Measurements from ENCODE around the gene XRCC6. TPM values are rescaled to one million over a fixed set of nuclear protein-coding genes. Genes with fewer than 3 reads are reported as not detected.
A peak's percentile ranks its signal among the peaks of the same experiment; 100 is the strongest.
"Not testable (repeated sequence)": the region's sequence is repeated elsewhere in the genome, so short reads cannot be mapped to it uniquely, and the experiment has no call there.

Gene XRCC6
- total RNA-seq, 1 experiment from 2014 or later = 694 TPM

DNA sequence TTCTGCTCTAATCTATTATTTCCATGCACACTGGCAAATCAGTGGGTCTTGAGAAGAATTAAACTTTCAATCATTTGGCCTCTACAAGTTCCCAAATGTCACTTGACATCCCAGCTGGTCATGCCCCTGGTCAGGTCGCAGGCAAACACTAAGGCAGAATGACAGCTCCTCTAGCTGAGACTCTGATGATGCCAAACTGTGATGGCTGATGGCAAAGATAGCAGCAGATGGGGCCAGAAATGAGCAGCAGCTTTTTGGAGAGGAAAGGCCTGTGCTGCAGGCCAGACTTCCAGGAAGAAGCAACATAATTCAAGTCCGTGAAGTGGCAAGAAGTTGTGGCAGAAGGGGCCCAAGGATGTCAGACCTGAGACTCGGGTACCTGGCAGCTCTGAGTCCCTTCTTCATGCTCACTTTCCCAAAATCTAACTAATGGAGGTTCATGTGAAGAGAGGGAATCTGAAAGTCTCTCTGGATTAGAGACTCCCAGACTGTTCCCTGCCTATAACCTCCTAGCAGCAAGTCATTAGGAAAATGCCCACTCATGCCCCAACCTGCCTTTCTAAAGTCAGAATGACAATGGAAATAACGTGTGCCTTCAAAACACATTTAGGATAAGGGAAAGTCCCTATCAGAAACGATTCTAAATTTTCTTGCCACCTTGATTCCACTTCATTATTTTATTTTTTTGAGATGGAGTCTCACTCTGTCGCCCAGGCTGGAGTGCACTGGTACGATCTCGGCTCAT is 22.0 kb upstream of the XRCC6 start:
- DNase-seq (ENCODE audit: low spot score) = no peak

DNA sequence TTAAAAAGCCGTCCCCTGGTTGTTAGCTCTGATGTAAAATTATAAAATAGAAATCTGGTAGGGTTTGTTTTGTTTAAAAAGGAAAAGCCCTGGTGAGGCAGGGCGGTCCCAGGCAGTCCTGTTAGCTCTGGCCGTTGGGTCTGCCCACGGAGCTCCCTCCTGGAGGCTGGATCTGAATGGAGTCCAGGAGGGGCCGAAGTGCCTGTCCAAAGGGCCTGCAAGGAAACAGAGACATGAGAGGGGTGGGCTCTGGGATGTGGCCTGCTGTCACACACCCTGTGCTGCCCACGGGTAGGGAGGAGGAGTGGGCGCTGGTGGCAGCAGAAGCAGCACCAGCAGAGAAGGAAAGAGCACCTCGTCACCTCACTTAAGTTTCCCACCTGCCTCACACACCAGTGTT is 20.1 kb upstream of the XRCC6 start:
- DNase-seq (ENCODE audit: low spot score) = no peak

DNA sequence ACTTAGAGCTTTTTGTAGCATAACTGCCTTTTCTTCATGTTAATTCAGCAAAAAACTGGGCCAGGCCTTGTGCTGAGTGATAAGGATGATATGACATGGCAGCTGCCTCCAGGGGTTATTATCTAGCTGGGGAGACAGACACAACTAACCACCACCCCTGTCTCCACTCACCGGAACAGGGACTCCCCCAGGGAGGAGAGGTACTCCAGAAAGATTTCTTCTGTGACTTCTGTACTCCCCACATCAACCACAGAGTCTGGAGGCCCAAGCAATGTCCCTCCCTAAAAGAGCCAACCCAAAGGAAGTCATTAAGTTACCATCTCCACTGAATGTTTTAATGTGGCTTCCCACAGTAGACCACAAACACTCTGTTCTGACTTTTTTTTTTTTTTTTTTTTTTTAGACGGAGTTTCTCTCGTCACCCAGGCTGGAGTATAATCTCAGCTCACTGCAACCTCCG is 17.2 kb upstream of the XRCC6 start:
- peak; percentile 39 for DNase-seq (ENCODE audit: low spot score)

DNA sequence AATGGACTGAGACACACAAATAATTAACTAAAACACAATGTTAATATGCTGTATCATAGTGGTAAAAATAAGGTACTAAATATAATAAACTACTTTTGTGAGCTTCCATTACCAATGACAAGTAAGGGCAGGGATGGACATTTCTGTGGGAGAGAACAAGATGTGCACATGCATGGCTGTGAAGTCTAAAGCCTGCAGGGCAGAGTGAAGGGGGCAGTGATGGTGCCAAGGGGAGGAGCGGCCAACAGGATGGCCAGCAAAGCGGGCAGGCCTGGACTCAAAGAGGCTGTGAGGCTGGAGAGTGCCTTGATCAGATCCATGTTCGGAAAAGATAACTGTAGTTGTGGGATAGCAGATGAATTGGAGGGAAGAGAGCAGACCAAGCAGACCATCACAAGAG is 12.7 kb upstream of the XRCC6 start:
- DNase-seq (ENCODE audit: low spot score) = no peak

DNA sequence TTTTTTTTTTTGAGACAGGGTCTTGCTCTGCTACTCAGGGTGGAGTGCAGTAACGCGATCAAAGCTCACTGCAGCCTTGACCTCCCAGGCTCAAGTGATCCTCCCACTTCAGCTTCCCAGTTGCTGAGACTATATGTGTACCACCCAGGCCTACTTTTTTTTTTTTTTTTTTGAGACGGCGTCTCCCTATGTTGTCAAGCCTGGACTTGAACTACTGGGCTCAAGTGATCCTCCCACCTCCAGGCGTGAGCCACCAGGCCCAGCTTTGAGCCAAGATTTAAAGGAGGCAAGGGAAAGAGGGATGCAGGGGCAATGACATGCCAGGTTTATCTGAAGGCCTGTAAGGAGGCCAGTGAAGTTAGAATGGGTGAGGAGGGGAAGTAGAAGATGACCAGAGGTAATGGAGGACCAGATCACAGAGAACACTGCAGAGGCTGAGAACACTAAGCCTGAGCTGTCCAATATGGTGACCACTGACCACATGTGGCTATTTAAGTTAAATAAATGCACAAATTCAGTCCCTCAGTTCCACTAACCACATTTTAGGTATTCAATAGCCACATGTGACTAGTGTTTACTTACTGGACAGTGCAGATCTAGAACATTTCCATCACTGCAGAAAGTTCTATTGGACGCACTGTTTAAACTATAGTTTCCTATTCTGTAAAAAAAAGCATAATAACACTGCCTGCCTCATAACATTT is 8.3 kb upstream of the XRCC6 start:
- DNase-seq (ENCODE audit: low spot score) = no peak

DNA sequence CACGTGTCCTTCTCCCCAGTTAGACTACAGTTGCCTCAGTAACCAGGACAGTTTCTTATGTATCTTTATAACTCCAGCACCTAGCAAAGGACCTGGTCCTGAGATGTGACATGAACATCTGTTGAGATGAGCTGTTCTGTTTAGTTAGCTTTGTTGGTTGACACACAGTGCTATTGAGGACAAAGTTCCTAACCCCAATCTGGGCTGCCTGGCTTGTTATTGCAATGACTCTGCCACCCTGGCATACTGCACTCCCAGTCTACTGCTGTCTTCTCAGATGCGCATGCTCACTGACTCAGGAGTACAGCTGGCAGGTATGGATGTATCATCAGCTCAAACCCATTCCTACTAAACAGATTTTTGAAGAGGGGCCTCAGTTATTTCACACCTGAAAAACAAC is 7.6 kb upstream of the XRCC6 start:
- DNase-seq (ENCODE audit: low spot score) = no peak

DNA sequence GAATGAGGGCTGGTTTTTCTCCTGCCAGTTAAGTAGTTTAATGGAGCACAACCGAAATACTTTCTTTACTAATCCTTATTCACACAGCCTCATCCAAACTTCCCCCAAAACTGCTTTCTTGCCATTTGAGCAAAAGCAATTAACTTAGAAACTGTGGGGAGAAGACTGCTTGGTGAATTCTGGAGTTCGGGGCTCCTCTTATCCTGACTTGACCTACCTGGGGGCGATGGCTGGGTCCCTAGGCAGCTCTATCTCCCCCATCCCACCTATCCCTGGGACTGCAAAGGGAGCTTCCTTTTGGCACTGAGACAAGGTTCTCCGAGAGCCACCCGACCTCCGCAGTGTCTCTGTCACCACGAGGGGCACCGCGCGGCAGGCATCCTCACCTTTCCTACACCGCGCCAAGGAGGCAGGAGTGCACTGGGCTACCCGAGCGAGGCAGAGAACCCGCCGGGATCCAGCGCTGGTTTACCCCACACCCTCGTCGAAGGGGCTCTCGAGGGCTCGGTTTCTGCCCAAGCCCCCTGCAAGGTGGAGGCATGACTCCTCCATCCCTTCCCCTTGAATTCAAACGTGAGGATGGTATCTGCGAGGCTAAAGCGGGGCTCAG is 1.0 kb upstream of the XRCC6 start:
- no peak for DNase-seq (ENCODE audit: low spot score)

DNA sequence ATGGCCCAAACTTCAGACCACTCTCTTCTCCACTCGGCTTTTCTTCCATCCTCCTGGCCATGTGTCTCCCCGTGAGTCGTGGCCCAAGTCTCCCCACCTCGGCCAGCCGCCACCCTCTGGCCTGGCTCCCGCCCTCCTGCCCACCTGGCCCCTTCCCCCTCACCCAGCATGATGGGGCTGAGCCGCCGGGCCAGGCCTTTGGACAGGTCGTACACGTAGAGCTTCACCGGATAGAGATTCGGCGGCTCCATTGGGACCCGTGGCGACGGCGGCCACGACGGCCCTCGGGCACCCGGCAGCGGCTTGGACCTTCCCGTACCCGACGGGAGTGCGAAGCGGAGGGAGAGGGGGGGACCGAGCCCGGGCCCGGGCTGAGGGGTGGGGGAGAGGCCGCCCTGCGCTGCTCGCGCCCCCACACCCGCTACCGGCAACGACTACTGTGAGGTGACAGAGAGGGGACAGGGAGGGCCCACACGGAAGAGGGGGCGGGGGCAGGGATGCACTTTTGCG is 451 bp upstream of the XRCC6 start, which contains the start of gene DESI1:
TSS of gene DESI1 (minus strand) at position 455 of the 510 bp plus-strand sequence. CDS start at position 251, 204 bp downstream.
- DNase-seq (ENCODE audit: low spot score) = no peak

DNA sequence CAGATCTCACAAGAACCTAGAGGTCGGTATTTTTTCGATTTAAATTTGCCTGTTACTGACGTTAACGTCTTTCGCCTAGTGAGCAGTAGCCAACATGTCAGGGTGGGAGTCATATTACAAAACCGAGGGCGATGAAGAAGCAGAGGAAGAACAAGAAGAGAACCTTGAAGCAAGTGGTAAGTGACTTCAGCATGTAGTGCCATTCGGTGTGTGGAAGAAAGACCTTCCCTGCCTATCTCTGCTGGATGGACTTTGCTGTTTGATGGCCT is 750 bp downstream of the XRCC6 start:
- no peak for DNase-seq (ENCODE audit: low spot score)

DNA sequence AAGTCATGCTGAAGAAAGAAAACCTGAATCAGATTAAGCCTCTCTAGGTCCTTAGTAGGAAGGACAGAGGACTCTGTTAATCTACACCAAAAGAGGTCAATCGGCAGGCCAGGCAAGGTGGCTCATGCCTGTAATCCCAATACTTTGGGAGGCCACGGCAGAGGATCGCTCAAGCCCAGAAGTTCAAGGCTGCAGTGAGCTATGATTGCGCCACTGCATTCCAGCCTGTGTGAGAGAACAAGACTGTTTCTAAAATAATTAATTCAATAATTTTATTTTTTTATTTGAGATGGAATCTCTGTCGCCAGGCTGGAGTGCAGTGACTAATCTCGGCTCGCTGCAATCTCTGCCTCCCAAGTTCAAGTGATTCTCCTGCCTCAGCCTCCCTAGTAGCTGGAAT is 4.5 kb downstream of the XRCC6 start:
- DNase-seq (ENCODE audit: low spot score) = no peak

DNA sequence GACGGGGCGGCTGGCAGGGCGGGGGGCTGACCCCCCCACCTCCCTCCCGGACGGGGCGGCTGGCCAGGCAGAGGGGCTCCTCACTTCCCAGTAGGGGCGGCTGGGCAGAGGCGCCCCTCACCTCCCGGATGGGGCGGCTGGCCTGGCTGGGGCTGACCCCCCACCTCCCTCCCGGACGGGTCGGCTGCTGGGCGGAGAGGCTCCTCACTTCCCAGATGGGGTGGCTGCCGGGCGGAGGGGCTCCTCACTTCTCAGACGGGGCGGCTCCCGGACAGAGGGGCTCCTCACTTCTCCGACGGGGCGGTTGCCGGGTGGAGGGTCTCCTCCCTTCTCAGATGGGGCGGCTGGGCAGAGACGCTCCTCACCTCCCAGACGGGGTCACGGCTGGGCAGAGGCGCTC is 10.0 kb downstream of the XRCC6 start:
- not testable (repeated sequence) for DNase-seq (ENCODE audit: low spot score)

DNA sequence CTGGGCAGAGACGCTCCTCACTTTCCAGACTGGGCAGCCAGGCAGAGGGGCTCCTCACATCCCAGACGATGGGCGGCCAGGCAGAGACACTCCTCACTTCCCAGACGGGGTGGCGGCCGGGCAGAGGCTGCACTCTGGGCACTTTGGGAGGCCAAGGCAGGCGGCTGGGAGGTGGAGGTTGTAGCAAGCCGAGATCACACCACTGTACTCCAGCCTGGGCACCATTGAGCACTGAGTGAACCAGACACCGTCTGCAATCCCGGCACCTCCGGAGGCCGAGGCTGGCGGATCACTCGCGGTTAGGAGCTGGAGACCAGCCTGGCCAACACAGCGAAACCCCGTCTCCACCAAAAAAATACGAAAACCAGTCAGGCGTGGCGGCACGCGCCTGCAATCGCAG is 10.5 kb downstream of the XRCC6 start:
- not testable (repeated sequence) for DNase-seq (ENCODE audit: low spot score)

DNA sequence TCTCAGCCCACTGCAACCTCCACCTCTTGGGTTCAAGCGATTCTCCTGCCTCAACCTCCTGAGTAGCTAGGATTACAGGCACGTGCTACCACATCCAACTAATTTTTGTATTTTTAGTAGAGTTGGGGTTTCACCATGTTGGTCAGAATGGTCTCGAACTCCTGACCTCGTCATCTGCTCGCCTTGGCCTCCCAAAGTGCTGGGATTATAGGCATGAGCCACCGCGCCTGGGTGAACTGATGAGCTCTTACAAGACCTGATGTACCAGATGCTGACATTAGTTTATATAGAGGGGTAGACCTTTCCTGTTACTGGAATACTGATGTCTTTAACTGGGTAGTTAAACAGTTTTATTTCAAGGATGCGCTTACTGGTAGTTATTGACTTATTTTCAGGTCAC is 13.5 kb downstream of the XRCC6 start:
- not testable (repeated sequence) for DNase-seq (ENCODE audit: low spot score)

DNA sequence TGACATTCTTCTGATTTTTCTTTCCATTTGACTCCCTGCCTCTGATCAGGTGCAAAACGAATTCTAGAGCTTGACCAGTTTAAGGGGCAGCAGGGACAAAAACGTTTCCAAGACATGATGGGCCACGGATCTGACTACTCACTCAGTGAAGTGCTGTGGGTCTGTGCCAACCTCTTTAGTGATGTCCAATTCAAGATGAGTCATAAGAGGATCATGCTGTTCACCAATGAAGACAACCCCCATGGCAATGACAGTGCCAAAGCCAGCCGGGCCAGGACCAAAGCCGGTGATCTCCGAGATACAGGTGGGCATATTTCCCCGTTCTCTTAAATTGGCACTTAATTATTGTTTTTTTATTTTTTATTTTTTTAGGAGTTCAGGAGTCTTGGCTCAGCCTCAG is 15.4 kb downstream of the XRCC6 start:
- no peak for DNase-seq (ENCODE audit: low spot score)

DNA sequence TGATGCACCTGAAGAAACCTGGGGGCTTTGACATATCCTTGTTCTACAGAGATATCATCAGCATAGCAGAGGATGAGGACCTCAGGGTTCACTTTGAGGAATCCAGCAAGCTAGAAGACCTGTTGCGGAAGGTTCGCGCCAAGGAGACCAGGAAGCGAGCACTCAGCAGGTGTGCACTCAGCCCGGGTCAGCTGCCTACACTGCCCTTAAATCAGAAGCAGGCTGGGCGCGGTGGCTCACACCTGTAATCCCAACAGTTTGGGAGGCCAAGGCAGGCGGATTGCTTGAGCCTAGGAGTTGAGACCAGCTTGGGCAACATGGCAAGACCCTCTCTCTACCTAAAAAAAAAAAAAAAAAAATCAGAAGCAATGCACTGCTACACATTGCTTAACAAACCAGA is 16.5 kb downstream of the XRCC6 start:
- DNase-seq (ENCODE audit: low spot score) = not testable (repeated sequence)

DNA sequence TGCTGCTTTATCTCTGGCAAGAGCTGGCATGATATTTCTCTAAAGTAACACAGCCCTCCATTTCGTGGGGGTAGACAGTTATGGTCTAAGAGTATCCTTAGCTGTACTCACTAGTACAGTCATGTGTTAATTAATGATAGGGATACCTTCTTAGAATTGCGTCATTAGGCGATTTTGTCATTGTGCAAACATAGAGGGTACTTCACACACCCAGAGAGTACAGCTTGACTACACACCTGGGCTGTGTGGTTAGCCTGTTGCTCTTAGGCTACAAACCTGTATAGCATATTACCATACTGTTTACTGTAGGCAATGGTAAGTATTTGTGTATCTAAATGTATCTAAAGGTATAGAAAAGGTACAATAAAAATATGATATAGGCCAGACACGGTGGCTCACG is 17.0 kb downstream of the XRCC6 start:
- no peak for DNase-seq (ENCODE audit: low spot score)

DNA sequence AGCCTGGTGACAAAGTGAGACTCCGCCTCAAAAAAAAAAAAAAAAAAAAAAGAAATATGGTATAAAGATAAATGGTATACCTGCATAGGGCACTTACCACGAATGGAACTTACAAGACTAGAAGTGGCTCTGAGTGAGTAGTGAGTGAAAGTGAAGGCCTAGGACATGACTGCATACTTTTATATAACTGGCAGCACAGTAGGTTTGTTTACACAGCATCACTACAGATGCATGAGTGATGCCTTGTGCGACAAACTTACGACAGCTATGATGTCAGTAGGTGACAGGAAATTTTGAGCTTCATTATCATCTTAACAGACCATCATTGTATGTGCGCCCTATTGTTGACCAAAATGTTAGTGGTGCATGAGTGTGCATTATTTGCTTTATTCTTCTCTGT is 17.7 kb downstream of the XRCC6 start:
- no peak for DNase-seq (ENCODE audit: low spot score)

DNA sequence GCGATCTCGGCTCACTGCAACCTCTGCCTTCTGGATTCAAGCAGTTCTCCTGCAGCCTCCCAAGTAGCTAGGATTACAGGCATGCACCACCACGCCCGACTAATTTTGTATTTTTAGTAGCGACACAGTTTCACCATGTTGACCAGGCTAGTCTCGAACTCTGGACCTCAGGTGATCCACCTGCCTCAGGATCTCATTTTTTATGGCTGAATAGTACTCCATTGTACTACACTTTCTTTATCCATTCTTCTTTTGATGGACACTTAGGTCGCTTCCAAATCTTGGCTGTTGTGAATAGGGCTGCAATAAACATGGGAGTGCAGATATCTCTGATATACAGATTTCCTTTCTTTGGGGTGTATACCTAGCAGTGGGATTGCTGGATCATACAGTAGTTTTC is 20.8 kb downstream of the XRCC6 start:
- DNase-seq (ENCODE audit: low spot score) = no peak

DNA sequence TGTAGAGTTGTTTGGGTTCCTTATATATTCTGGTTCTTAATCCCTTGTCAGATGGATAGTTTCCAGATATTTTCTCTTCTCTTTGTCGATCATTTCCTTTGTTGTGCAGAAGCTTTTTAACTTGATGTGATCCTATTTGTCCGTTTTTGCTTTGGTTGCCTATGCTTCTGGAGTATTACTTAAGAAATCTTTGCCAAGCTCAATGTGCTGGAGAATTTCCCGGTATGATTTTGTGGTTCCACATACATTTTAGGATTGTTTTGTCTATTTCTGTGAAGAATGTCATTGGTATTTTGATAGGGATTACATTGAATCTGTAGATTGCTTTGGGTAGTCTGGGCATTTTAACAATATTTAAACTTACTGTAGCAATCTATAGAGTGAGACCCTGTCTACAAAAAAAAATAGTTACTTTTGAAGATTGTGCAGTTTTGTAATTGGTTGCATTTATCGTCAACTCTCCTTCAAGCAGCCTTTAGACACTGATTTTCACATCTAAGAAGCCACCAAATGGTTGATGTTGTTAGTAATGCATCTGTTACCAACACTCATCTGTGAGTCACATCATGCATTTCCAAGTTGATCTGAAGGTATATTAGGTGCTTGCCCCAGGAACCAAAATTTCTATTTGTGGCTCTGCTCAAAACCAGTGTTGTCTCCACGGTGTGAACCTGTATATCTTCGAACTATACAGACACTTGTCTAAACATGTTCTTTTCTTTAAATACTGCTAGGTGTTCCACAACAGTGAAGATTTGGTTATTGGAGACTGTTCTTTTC is 21.4 kb downstream of the XRCC6 start:
- no peak for DNase-seq (ENCODE audit: low spot score)

DNA sequence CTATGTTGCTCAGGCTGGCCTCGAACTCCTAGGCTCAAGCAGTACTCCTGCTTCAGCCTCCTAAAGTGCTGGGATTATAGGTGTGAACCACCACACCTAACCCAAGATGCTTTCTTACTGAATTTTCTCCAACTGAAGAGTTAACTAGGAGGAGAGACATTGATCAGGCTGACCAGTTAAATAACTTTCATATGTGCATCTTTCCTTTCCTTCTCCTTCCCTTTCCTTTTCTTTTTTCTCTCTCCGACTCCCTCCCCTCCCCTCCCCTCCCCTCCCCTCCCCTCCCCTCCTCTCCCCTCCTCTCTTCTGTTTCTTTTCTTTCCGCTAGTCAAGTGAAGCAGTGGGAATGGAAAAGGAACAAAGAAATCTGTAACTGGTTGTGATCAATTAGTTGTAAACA is 26.7 kb downstream of the XRCC6 start:
- DNase-seq (ENCODE audit: low spot score) = no peak

DNA sequence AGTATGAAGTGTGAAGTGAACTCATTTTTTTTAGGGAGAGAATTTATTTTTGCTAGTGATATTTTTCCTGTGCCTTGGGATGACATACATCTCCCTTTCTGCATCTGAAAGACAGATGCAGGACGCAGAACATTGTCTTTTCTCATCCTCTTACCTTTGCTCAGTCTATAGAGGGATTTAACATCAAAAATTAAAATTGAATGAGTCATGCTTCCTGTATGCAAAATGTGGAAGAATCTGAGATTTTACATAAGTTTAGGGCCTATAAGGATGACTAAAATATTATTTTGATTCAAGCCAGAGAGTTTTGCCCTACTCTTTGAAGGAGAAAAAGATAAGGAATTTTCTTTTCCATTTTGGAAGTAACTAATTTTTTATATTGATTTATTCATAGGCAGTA is 27.3 kb downstream of the XRCC6 start:
- no peak for DNase-seq (ENCODE audit: low spot score)

DNA sequence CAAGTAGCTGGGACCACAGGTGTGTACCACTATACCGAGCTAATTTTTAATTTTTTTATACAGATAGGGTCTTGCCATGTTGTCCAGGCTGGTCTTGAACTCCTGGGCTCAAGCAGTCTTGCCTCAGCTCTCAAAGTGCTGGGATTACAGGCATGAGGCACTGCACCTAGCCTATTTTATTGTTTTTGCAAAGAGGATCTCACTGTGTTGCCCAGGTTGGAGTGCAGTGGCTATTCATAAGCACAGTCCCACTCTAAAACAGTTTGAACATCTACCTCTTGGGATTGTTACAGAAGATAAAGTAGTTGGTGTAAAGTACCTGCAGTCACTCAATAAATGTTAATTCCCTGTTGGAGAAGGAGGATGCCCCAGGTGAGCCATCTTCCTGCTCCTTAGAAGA is 29.1 kb downstream of the XRCC6 start:
- DNase-seq (ENCODE audit: low spot score) = no peak
